Measurements from ENCODE around the gene DIRAS1. TPM values are rescaled to one million over a fixed set of nuclear protein-coding genes. Genes with fewer than 3 reads are reported as not detected.

The DIRAS1 gene
- total RNA-seq, 1 donor from 2014 or later, result 0.16 TPM

GRCh38 chr19:2759965-2760364 lies 38.8 kb upstream of the DIRAS1 start:
- H3K4me3 Mint-ChIP-seq, result no peak overlapping the region
- peaks cover 42% of the 10 kb centered on the region for H3K36me3 Mint-ChIP-seq (ENCODE audit: low read depth)
- H3K9me3 Mint-ChIP-seq, result no peaks in the 10 kb centered on the region
- no peak overlapping the region for H3K27ac Mint-ChIP-seq
- no peaks in the 10 kb centered on the region for H3K4me1 Mint-ChIP-seq
- intact Hi-C loops (cut with micrococcal nuclease), result no loop called here
- H3K27me3 Mint-ChIP-seq, result no peaks in the 10 kb centered on the region
- no peak for DNase-seq

GRCh38 chr19:2759362-2759761 lies 38.2 kb upstream of the DIRAS1 start:
- Mint-ChIP-seq H3K27me3 (no peaks in the 10 kb centered on the region), H3K9me3 (no peaks in the 10 kb centered on the region), H3K4me3 (no peak overlapping the region), H3K27ac (no peak overlapping the region), H3K36me3 (ENCODE audit: low read depth) (peaks cover 40% of the 10 kb centered on the region), H3K4me1 (no peaks in the 10 kb centered on the region)
- DNase-seq, result no peak
- intact Hi-C loops (cut with micrococcal nuclease), result no loop called here

GRCh38 chr19:2758601-2759313 lies 37.6 kb upstream of the DIRAS1 start:
- no peak for DNase-seq
- Mint-ChIP-seq H3K27ac (no peak overlapping the region), H3K9me3 (no peaks in the 10 kb centered on the region), H3K36me3 (ENCODE audit: low read depth) (peaks cover 39% of the 10 kb centered on the region), H3K4me1 (no peaks in the 10 kb centered on the region), H3K4me3 (no peak overlapping the region), H3K27me3 (no peaks in the 10 kb centered on the region)
- intact Hi-C loops (cut with micrococcal nuclease), result no loop called here

GRCh38 chr19:2756921-2757881 lies 36.0 kb upstream of the DIRAS1 start:
- Mint-ChIP-seq H3K36me3 (ENCODE audit: low read depth) (peaks cover 35% of the 10 kb centered on the region), H3K4me1 (peaks cover 2% of the 10 kb centered on the region), H3K9me3 (no peaks in the 10 kb centered on the region), H3K4me3 (no peak overlapping the region), H3K27ac (no peak overlapping the region), H3K27me3 (no peaks in the 10 kb centered on the region)
- no peak for DNase-seq
- intact Hi-C loops (cut with micrococcal nuclease), result no loop called here

- H3K4me1 Mint-ChIP-seq, result peaks cover 2% of the 10 kb centered on the region
Measured at GRCh38 chr19:2756477-2756876, 35.3 kb upstream of the DIRAS1 start.

GRCh38 chr19:2755811-2756210 lies 34.6 kb upstream of the DIRAS1 start:
- peaks cover 2% of the 10 kb centered on the region for H3K4me1 Mint-ChIP-seq
- H3K36me3 Mint-ChIP-seq (ENCODE audit: low read depth), result peaks cover 30% of the 10 kb centered on the region
- H3K9me3 Mint-ChIP-seq, result no peaks in the 10 kb centered on the region
- H3K4me3 Mint-ChIP-seq, result no peak overlapping the region
- intact Hi-C loops (cut with micrococcal nuclease), result no loop called here
- no peak for DNase-seq
- no peaks in the 10 kb centered on the region for H3K27me3 Mint-ChIP-seq
- H3K27ac Mint-ChIP-seq, result no peak overlapping the region

More at GRCh38 chr19:2756477-2756876, 35.3 kb upstream of the DIRAS1 start:
- no peak overlapping the region for H3K4me3 Mint-ChIP-seq
- no peaks in the 10 kb centered on the region for H3K27me3 Mint-ChIP-seq
- no peak overlapping the region for H3K27ac Mint-ChIP-seq
- no peaks in the 10 kb centered on the region for H3K9me3 Mint-ChIP-seq
- no peak for DNase-seq
- intact Hi-C loops (cut with micrococcal nuclease), result no loop called here
- peaks cover 30% of the 10 kb centered on the region for H3K36me3 Mint-ChIP-seq (ENCODE audit: low read depth)

- no peaks in the 10 kb centered on the region for H3K9me3 Mint-ChIP-seq
- intact Hi-C loops (cut with micrococcal nuclease), result no loop called here
- peaks cover 30% of the 10 kb centered on the region for H3K36me3 Mint-ChIP-seq (ENCODE audit: low read depth)
- peaks cover 2% of the 10 kb centered on the region for H3K4me1 Mint-ChIP-seq
- DNase-seq, result no peak
- no peaks in the 10 kb centered on the region for H3K27me3 Mint-ChIP-seq
- no peak overlapping the region for H3K27ac Mint-ChIP-seq
- no peak overlapping the region for H3K4me3 Mint-ChIP-seq
Measured at GRCh38 chr19:2755448-2755705, 34.2 kb upstream of the DIRAS1 start.

- no peak overlapping the region for H3K4me3 Mint-ChIP-seq
- H3K27ac Mint-ChIP-seq, result no peak overlapping the region
- DNase-seq, result no peak
- peaks cover 28% of the 10 kb centered on the region for H3K36me3 Mint-ChIP-seq (ENCODE audit: low read depth)
- intact Hi-C loops (cut with micrococcal nuclease), result no loop called here
- H3K9me3 Mint-ChIP-seq, result no peaks in the 10 kb centered on the region
- no peaks in the 10 kb centered on the region for H3K27me3 Mint-ChIP-seq
- peaks cover 2% of the 10 kb centered on the region for H3K4me1 Mint-ChIP-seq
Measured at GRCh38 chr19:2754659-2755447, 33.7 kb upstream of the DIRAS1 start.

- H3K9me3 Mint-ChIP-seq, result no peaks in the 10 kb centered on the region
- intact Hi-C loops (cut with micrococcal nuclease), result no loop called here
- no peak overlapping the region for H3K4me3 Mint-ChIP-seq
- peaks cover 1% of the 10 kb centered on the region for H3K27me3 Mint-ChIP-seq
- peaks cover 2% of the 10 kb centered on the region for H3K4me1 Mint-ChIP-seq
- no peak overlapping the region for H3K27ac Mint-ChIP-seq
- H3K36me3 Mint-ChIP-seq (ENCODE audit: low read depth), result peaks cover 11% of the 10 kb centered on the region
- DNase-seq, result no peak
Measured at GRCh38 chr19:2751438-2751830, 30.3 kb upstream of the DIRAS1 start.

- H3K36me3 Mint-ChIP-seq (ENCODE audit: low read depth), result peaks cover 9% of the 10 kb centered on the region
- no peak overlapping the region for H3K27ac Mint-ChIP-seq
- intact Hi-C loops (cut with micrococcal nuclease), result no loop called here
- no peaks in the 10 kb centered on the region for H3K9me3 Mint-ChIP-seq
- no peak for DNase-seq
- peaks cover 2% of the 10 kb centered on the region for H3K4me1 Mint-ChIP-seq
- H3K27me3 Mint-ChIP-seq, result peaks cover 1% of the 10 kb centered on the region
- H3K4me3 Mint-ChIP-seq, result no peak overlapping the region
Measured at GRCh38 chr19:2750808-2751437, 29.8 kb upstream of the DIRAS1 start.

GRCh38 chr19:2747349-2747748 lies 26.2 kb upstream of the DIRAS1 start:
- Mint-ChIP-seq H3K36me3 (ENCODE audit: low read depth) (no peaks in the 10 kb centered on the region), H3K4me1 (no peaks in the 10 kb centered on the region), H3K4me3 (no peak overlapping the region), H3K27me3 (peaks cover 8% of the 10 kb centered on the region), H3K9me3 (no peaks in the 10 kb centered on the region), H3K27ac (no peak overlapping the region)
- DNase-seq, result no peak
- intact Hi-C loops (cut with micrococcal nuclease), result no loop called here

- intact Hi-C loops (cut with micrococcal nuclease), result no loop called here
- H3K27me3 Mint-ChIP-seq, result peaks cover 9% of the 10 kb centered on the region
- DNase-seq, result no peak
- no peak overlapping the region for H3K4me3 Mint-ChIP-seq
- peaks cover 8% of the 10 kb centered on the region for H3K4me1 Mint-ChIP-seq
- no peaks in the 10 kb centered on the region for H3K9me3 Mint-ChIP-seq
- H3K36me3 Mint-ChIP-seq (ENCODE audit: low read depth), result no peaks in the 10 kb centered on the region
- no peak overlapping the region for H3K27ac Mint-ChIP-seq
Measured at GRCh38 chr19:2744113-2744512, 22.9 kb upstream of the DIRAS1 start.

- H3K9me3 Mint-ChIP-seq, result no peaks in the 10 kb centered on the region
- H3K4me3 Mint-ChIP-seq, result no peak overlapping the region
- H3K36me3 Mint-ChIP-seq (ENCODE audit: low read depth), result peaks cover 5% of the 10 kb centered on the region
- no peak overlapping the region for H3K27ac Mint-ChIP-seq
- peaks cover 14% of the 10 kb centered on the region for H3K4me1 Mint-ChIP-seq
- H3K27me3 Mint-ChIP-seq, result peaks cover 9% of the 10 kb centered on the region
- no peak for DNase-seq
- intact Hi-C loops (cut with micrococcal nuclease), result no loop called here
Measured at GRCh38 chr19:2743099-2743498, 21.9 kb upstream of the DIRAS1 start.

Data from activated CD4-positive, alpha-beta T cell treated with anti-CD3 and anti-CD28 coated beads, Interleukin-2, amount 10 ng/mL, durations not matched to agents 24 days and 14 days (primary cell).